Activated CD4-positive, CD25-positive, alpha-beta regulatory T cell treated with anti-CD3 and anti-CD28 coated beads, Interleukin-2, amount 50 U/mL, for 72 hours (primary cell): ENCODE measurements around the gene SHANK3.
A peak's percentile ranks its signal among the peaks of the same experiment; 100 is the strongest.
"Not testable (repeated sequence)": the region's sequence is repeated elsewhere in the genome, so short reads cannot be mapped to it uniquely, and the experiment has no call there.

Experiments used
- DNase-seq: peaks from one replicate; pipeline ENCODE4 v3.0.0; 2021

The SHANK3 gene

GRCh38 chr22:50672471-50673230 lies at the start of gene SHANK3:
TSS of gene SHANK3 (plus strand) at chr22:50672823.
- no peak for DNase-seq

GRCh38 chr22:50624347-50625130 lies 48.1 kb upstream of the SHANK3 start:
- DNase-seq = peak; percentile 28

DNA sequence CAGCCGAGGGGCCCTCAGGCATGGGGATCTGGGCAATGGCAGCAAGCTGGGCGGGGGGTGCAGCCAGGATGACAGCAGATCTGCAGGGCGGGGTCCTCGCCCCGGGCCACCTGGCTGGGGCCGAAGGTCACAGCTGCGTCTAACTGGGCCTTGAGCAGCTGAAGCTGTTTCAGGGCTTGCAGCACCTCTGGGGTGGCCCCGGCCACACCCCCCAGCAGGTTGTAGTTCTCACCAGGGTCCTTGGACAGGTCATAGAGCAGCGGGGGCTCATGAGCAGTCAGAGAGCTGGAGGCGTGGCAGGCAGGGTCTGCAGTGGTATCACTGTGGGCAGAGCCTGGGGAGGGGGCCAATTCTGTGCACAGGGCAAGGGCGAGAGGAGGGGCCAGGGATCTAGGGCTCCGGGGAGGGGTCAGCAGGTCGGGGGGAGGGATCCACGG lies 47.5 kb upstream of the SHANK3 start:
- DNase-seq = peak; percentile 28

DNA sequence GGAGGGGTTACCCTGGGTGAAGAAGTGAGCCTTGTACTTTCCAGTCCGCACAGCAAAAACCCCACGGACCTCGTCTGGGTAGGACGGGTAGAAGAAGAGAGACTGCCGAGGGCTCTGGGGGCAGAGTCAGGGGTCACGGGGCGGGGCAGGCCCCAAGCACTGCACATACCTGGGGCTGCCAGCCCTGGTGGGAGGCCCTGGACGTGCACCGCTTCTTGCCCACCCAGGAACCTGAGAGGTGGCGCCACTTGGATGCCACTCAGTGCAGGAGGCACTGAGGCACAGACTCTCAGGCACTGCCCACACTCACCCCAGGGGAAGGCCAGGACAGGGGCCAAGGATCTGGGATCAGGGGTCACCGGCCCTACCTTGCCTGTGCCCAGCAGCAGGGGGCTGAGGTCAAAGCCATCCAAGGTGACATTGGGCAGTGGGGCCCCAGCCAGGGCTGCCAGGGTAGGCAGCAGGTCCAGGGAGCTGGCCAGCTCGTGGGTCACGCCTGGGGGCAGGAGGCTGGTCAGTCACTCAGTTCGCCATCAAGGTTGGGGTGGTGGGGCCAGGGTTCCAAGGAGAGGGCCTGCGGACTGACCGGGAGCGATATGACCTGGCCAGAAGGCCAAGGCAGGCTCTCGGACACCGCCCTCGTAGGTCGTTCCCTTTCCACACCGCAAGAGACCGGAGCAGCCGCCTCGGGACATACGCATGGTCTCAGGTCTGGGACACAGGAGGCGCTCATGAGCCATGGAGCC lies 46.9 kb upstream of the SHANK3 start:
- peak; percentile 29 for DNase-seq

- no peak for DNase-seq
Observed at GRCh38 chr22:50626314-50626849, 46.2 kb upstream of the SHANK3 start.

- peak; percentile 29 for DNase-seq
Observed at GRCh38 chr22:50626850-50627641, 45.6 kb upstream of the SHANK3 start.

DNA sequence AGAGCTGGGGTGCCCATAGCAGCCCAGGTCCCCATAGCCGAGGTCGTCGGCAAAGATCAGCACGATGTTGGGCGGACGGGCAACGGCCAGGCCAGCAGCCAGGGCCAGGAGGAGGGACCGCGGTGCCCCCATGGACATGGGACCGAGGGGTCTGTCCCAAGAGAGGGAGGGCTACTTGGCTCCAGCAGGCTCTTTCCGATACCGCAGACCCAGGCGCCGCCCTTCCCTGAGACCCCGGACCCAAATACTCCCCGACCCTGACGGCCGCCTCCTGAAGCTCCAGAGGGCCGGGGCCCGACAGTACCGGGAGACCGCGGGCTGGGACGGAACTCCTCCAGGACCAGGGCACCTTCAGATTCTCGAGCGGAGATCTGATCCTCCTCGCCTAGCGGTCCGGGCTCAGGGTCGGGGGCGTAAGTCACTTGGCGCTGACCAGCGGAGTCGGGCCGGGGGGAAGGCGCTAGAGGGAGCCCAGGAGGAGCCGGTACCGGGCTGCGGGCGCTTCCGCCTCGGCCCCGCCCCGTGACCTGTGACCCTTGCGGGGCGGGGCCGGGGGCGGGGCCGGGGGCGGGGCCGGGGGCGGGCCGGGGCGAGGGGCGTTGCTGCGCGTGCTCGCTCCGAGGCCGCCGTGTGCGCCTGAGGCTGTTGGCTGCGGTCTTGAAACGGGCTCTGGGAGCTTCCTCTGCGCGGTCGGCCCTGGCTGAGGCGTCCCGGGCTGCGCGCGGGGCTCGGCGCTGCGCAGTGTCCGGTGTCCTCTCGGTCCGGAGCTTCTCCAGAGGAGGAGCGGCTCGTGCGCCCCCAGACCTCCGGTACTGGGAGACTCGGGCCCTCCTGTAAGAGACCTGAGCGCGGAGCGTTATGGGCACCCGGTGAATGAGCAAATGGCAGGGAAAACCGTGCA lies 44.7 kb upstream of the SHANK3 start, which contains the start of gene ARSA:
ARSA (minus strand) TSS at position 511 of the 901 bp plus-strand sequence; CDS start at position 138, 373 bp downstream.
- DNase-seq = peak; percentile 76

GRCh38 chr22:50628543-50629134 lies 44.0 kb upstream of the SHANK3 start:
- DNase-seq = peak; percentile 44

GRCh38 chr22:50630376-50630775 lies 42.2 kb upstream of the SHANK3 start:
- no peak for DNase-seq

GRCh38 chr22:50633086-50633485 lies 39.5 kb upstream of the SHANK3 start:
- DNase-seq = no peak

DNA sequence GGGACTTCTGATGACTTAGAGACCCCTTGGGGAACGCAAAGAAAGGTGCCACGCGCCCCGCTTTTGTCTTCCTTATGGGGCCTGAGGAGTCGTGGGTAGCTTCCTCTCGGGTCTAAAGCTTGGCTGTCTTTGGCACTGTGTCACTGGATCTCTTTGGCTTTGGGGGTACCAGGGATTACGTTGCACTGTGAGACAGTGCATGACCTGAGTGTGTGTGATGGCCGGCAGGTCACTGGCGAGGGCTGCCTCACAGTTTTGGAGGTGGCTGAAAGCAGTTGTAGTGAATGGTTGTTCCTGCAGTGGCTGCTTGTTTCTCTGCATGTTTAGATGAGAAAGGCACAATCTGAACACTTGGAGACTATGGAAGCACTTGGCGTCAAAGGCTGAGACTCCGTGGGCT lies 38.9 kb upstream of the SHANK3 start:
- DNase-seq = no peak

GRCh38 chr22:50635591-50635990 lies 37.0 kb upstream of the SHANK3 start:
- DNase-seq = no peak

GRCh38 chr22:50640296-50640695 lies 32.3 kb upstream of the SHANK3 start:
- not testable (repeated sequence) for DNase-seq

DNA sequence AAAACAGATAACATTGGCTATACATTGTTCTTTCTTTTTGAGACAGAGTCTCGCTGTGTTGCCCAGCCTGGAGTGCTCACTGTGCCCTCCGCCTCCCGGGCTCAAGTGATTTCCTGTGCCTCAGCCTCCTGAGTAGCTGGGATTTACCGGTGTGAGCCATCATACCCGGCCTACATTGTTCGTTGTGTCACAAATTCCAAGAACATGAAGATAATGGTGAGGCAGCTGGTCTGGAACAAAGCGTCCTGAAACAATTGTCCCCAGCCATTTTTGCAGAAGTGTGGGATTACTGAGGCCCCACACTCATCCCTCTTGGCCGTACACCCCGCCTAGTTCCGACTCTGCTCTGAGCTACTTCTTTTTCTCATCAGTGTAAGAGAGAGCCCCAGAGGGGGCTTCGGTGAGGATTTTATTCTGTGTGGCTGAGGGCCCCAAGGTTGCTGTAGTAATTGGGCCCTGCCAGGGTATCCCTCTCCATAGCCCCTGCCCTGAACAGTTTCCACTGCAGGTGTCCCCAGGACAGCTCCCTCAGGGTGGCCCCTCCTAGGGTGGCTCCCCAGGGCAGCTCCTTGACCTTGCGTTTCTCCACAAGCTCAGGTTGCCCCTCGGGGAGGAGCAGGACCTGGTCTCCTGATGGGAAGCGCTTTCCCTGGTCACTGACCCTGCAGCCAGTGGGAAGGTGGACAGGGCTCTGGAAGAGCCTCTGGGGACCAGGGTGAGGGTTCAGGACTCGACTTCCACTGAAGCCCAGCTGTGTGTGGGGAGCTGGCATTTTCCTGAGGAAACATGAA lies 31.6 kb upstream of the SHANK3 start:
- no peak for DNase-seq

- DNase-seq = no peak
Observed at GRCh38 chr22:50641696-50642607, 30.7 kb upstream of the SHANK3 start.

DNA sequence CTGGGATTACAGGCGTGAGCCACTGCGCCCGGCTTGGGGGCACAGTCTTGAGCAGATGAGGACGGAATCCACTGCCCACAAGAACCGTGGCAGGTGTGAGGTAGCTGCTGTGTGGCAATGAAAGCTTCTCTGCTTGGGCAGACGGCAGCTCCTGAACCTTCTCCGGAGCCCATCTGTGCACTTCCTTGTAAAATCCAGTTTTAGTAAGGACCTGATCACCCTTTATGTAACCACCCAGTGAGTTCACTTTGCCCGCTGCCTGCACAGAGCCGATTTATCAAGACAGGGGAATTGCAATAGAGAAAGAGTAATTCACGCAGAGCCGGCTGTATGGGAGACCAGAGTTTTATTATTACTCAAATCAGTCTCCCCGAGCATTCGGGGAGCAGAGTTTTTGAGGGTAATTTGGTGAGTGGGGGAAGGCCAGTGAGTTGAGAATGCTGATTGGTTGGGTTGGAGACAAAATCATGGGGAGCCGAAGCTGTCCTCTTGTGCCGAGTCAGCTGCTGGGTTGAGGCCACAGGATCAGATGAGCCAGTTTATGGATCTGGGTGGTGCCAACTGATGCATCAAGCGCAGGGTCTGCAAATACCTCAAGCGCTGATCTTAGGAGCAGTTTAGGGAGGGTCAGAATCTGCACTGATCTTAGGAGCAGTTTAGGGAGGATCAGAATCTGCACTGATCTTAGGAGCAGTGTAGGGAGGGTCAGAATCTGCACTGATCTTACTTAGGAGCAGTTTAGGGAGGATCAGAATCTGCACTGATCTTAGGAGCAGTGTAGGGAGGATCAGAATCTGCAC lies 29.4 kb upstream of the SHANK3 start:
- DNase-seq = not testable (repeated sequence)

DNA sequence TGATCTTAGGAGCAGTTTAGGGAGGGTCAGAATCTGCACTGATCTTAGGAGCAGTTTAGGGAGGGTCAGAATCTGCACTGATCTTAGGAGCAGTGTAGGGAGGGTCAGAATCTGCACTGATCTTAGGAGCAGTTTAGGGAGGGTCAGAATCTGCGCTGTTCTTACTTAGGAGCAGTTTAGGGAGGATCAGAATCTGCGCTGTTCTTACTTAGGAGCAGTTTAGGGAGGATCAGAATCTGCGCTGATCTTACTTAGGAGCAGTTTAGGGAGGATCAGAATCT lies 28.9 kb upstream of the SHANK3 start:
- DNase-seq = not testable (repeated sequence)

DNA sequence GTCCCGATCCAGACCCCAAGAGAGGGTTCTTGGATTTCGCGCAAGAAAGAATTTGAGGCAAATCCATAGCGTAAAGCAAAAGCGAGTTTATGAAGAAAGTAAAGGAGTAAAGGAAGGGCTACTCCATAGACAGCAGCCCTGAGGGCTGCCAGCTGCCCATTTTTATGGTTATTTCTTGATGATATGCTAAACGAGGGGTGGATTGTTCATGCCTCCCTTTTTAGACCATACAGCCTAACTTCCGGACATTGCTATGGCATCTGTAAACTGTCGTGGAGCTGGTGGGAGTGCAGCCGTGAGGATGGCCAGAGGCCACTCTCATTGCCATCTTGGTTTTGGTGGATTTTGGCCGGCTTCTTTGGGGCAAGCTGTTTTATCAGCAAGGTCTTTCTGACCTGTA lies 19.4 kb upstream of the SHANK3 start:
- DNase-seq = no peak
